Hematopoietic multipotent progenitor cell treated with erythropoietin and hydrocortisone succinate and interleukin-3 and kit ligand, for 8 days (in vitro differentiated cells): Measurements from ENCODE around the gene SMOC2.
"Not testable (repeated sequence)": the region's sequence is repeated elsewhere in the genome, so short reads cannot be mapped to it uniquely, and the experiment has no call there.

Source experiments
- DNase-seq: peaks from one replicate; pipeline ENCODE4 v3.0.0-alpha.2; 2015

Gene SMOC2

GRCh38 chr6:168524571-168525001 is 83.6 kb downstream of the SMOC2 start:
- no peak for DNase-seq

- no peak for DNase-seq
Observed at GRCh38 chr6:168525114-168525513, 84.1 kb downstream of the SMOC2 start.

GRCh38 chr6:168525926-168526630 is 85.1 kb downstream of the SMOC2 start:
- no peak for DNase-seq

GRCh38 chr6:168526841-168527281 is 85.9 kb downstream of the SMOC2 start:
- DNase-seq = no peak

- DNase-seq = no peak
Observed at GRCh38 chr6:168527451-168528210, 86.6 kb downstream of the SMOC2 start.

GRCh38 chr6:168528474-168529095 is 87.6 kb downstream of the SMOC2 start:
- DNase-seq = no peak

- no peak for DNase-seq
Observed at GRCh38 chr6:168529214-168529613, 88.2 kb downstream of the SMOC2 start.

- DNase-seq = no peak
Observed at GRCh38 chr6:168530653-168531071, 89.7 kb downstream of the SMOC2 start.

- no peak for DNase-seq
Observed at GRCh38 chr6:168532070-168532469, 91.1 kb downstream of the SMOC2 start.

- DNase-seq = no peak
Observed at GRCh38 chr6:168533414-168533813, 92.4 kb downstream of the SMOC2 start.

- no peak for DNase-seq
Observed at GRCh38 chr6:168534265-168534664, 93.3 kb downstream of the SMOC2 start.

GRCh38 chr6:168535711-168536110 is 94.7 kb downstream of the SMOC2 start:
- DNase-seq = no peak

GRCh38 chr6:168536196-168536595 is 95.2 kb downstream of the SMOC2 start:
- DNase-seq = no peak

- no peak for DNase-seq
Observed at GRCh38 chr6:168536665-168537539, 95.9 kb downstream of the SMOC2 start.

- no peak for DNase-seq
Observed at GRCh38 chr6:168537540-168537884, 96.5 kb downstream of the SMOC2 start.

GRCh38 chr6:168538188-168538891 is 97.4 kb downstream of the SMOC2 start:
- not testable (repeated sequence) for DNase-seq

- no peak for DNase-seq
Observed at GRCh38 chr6:168538892-168539811, 98.2 kb downstream of the SMOC2 start.

GRCh38 chr6:168540713-168541291 is 99.8 kb downstream of the SMOC2 start:
- no peak for DNase-seq

GRCh38 chr6:168541307-168541706 is 100.3 kb downstream of the SMOC2 start:
- no peak for DNase-seq

GRCh38 chr6:168542301-168542700 is 101.3 kb downstream of the SMOC2 start:
- DNase-seq = no peak

- DNase-seq = no peak
Observed at GRCh38 chr6:168545428-168545827, 104.4 kb downstream of the SMOC2 start.
